Endothelial cell of umbilical vein (primary cell): ENCODE measurements around the gene BPHL. TPM values are rescaled to one million over a fixed set of nuclear protein-coding genes. Genes with fewer than 3 reads are reported as not detected.

Experiments
- BruUV-seq: library from RNA; stranded (reverse); fragments of 400-500 nt; replicated peaks from 2 replicates; lab custom pipeline; 2021; lab: Mats Ljungman, UMichigan
- CTCF ChIA-PET: fragments of 300-600, 350-600 bp; sonication (Branson Sonifier 250); formaldehyde crosslinking; loops from one replicate; lab custom pipeline; 2021; ENCODE audit warnings: antibody characterized with exemption, inconsistent platforms; lab: Charles Lee
- POLR2A ChIA-PET: fragments of 300-600, 350-600 bp; sonication (Branson Sonifier 250); formaldehyde crosslinking; loops from one replicate; lab custom pipeline; 2021; ENCODE audit warnings: antibody characterized with exemption, inconsistent platforms; lab: Charles Lee
- DNase-seq: peaks from one replicate; pipeline ENCODE4 v3.0.0-alpha.2; 2011; ENCODE audit warnings: low read depth, low spot score
- FAIRE-seq: peaks from 2 replicates; lab custom pipeline; 2011; peaks lifted over from hg19 to GRCh38; lab: Jason Lieb, UNC
- H2AFZ ChIP-seq: 2 replicates; pipeline ENCODE4 v1.6.0; 2012; ENCODE audit warnings: low read depth, low read length, control low read depth, inconsistent platforms
- H3K27ac ChIP-seq: 2 replicates; pipeline ENCODE4 v1.5.1; 2011; ENCODE audit warnings: low read depth, mild to moderate bottlenecking, control low read depth, low read length, moderate library complexity; ENCODE audit not compliant: insufficient read depth
- H3K27me3 ChIP-seq, 2 experiments: 2 replicates each; pipeline versions ENCODE4 v1.6.0 to v1.6.1; 2011; ENCODE audit warnings: low read length in 2 of 2, mixed read lengths in 1 of 2; ENCODE audit not compliant: control insufficient read depth in 2 of 2, insufficient read depth in 2 of 2
- H3K36me3 ChIP-seq, 2 experiments: 2 replicates in 1 of 2; 3 replicates in 1 of 2; pipeline ENCODE4 v1.5.1; 2011; ENCODE audit warnings: low read length in 2 of 2, mild to moderate bottlenecking in 1 of 2, moderate library complexity in 1 of 2; ENCODE audit not compliant: control insufficient read depth in 2 of 2, insufficient read depth in 2 of 2; ENCODE audit errors: extremely low read depth in 1 of 2
- H3K4me1 ChIP-seq: 3 replicates; pipeline ENCODE4 v1.5.1; 2011; ENCODE audit warnings: mild to moderate bottlenecking, low read length; ENCODE audit not compliant: control insufficient read depth, insufficient read depth; ENCODE audit errors: extremely low read depth
- H3K4me2 ChIP-seq: 2 replicates; pipeline ENCODE4 v1.6.1; 2011; ENCODE audit warnings: low read length, control low read depth, mixed read lengths; ENCODE audit not compliant: insufficient read depth
- H3K4me3 ChIP-seq, 3 experiments: fragments of 200-600 bp in 1 of 3; sonication (generic), shearing (Covaris generic) in 1 of 3; replicated peaks in 1 of 3; 2 replicates each; pipeline ENCODE4 v1.5.1; 2011 to 2016; ENCODE audit warnings: control low read depth in 3 of 3, low read length in 3 of 3, mild to moderate bottlenecking in 2 of 3, inconsistent platforms in 1 of 3, low read depth in 1 of 3, moderate library complexity in 1 of 3; ENCODE audit not compliant: insufficient read depth in 1 of 3
- H3K79me2 ChIP-seq: 2 replicates; pipeline ENCODE4 v1.6.0; 2012; ENCODE audit warnings: low read length, inconsistent platforms; ENCODE audit not compliant: control insufficient read depth, insufficient read depth
- H3K9ac ChIP-seq: replicated peaks from 2 replicates; pipeline ENCODE3; 2011; ENCODE audit warnings: low read length, control low read depth; ENCODE audit not compliant: insufficient read depth; ENCODE audit errors: extremely low read depth
- H3K9me1 ChIP-seq: replicated peaks from 3 replicates; pipeline ENCODE4 v1.6.0; 2011; ENCODE audit warnings: mild to moderate bottlenecking, low read length; ENCODE audit not compliant: control insufficient read depth, insufficient read depth; ENCODE audit errors: extremely low read depth
- H3K9me3 ChIP-seq: replicated peaks from 2 replicates; pipeline ENCODE4 v1.5.1; 2012; ENCODE audit warnings: low read length, inconsistent platforms; ENCODE audit not compliant: control insufficient read depth, insufficient read depth
- H4K20me1 ChIP-seq: replicated peaks from 2 replicates; pipeline ENCODE3; 2011; ENCODE audit warnings: mild to moderate bottlenecking, low read length; ENCODE audit not compliant: control insufficient read depth, insufficient read depth; ENCODE audit errors: extremely low read depth
- CTCF ChIP-seq, 2 donors: IDR thresholded peaks; 1 replicate in 1 of 2; 2 replicates in 1 of 2; pipeline ENCODE4 v1.5.1; 2011; ENCODE audit warnings: low read length in 2 of 2, mild to moderate bottlenecking in 2 of 2, moderate library complexity in 2 of 2, control low read depth in 1 of 2, inconsistent platforms in 1 of 2, low read depth in 1 of 2; ENCODE audit not compliant: insufficient read depth in 1 of 2; ENCODE audit errors: extremely low read depth in 1 of 2
- EZH2 ChIP-seq: IDR thresholded peaks from 2 replicates; pipeline ENCODE4 v1.6.1; 2012; ENCODE audit warnings: borderline replicate concordance, low read depth, mild to moderate bottlenecking, moderate library complexity, low read length, inconsistent platforms; ENCODE audit not compliant: severe bottlenecking
- FOS ChIP-seq: IDR thresholded peaks from 2 replicates; pipeline ENCODE4 v1.6.1; 2011; ENCODE audit warnings: mild to moderate bottlenecking, low read length, moderate library complexity, borderline replicate concordance; ENCODE audit not compliant: insufficient read depth
- GATA2 ChIP-seq: IDR thresholded peaks from 2 replicates; pipeline ENCODE4 v1.7.0; 2011; ENCODE audit warnings: low read depth, mild to moderate bottlenecking, moderate library complexity, mixed read lengths, low read length; ENCODE audit not compliant: insufficient read length, insufficient read depth
- JUN ChIP-seq: IDR thresholded peaks from 2 replicates; pipeline ENCODE4 v1.6.1; 2011; ENCODE audit warnings: borderline replicate concordance, low read depth; ENCODE audit not compliant: insufficient read length, insufficient read depth
- MAX ChIP-seq: IDR thresholded peaks from 2 replicates; pipeline ENCODE4 v1.6.1; 2011; ENCODE audit not compliant: insufficient read depth, insufficient read length
- MYC ChIP-seq: IDR thresholded peaks from one replicate; pipeline ENCODE4 v1.6.1; 2011; ENCODE audit warnings: mild to moderate bottlenecking, low read depth, low read length
- POLR2A ChIP-seq: IDR thresholded peaks from 2 replicates; pipeline ENCODE4 v1.6.1; 2012; ENCODE audit warnings: low read depth, mild to moderate bottlenecking, control low read depth, low read length
- POLR2AphosphoS5 ChIP-seq: IDR thresholded peaks from 2 replicates; pipeline ENCODE4 v1.6.1; 2012; ENCODE audit warnings: low read depth, mild to moderate bottlenecking, control low read depth, low read length, moderate library complexity; ENCODE audit not compliant: insufficient read depth
- dilution Hi-C: fragments of 300-500 bp; cut with MboI; formaldehyde crosslinking; loops from one replicate; pipeline ENCODE4 v1.15.0; 2019; ENCODE audit warnings: low sequenced_read_pairs; ENCODE audit not compliant: extremely low pct_ligation_motif_present
- intact Hi-C: fragments of 100-400 bp; cut with micrococcal nuclease; formaldehyde crosslinking; loops from one replicate; pipeline ENCODE4 v1.10.0; 2022
- polyA plus RNA-seq, 4 experiments: library from polyadenylated mRNA; depleted of rRNA in 3 of 4; stranded (reverse) in 3 of 4; unstranded in 1 of 4; fragments of >200 nt; gene quantifications; 2 replicates each; pipeline versions ENCODE4 v1.2.1 to v1.2.3, GENCODE V29; 2011 to 2012; ENCODE audit warnings: missing spikeins in 1 of 4
- total RNA-seq: library from RNA; stranded (reverse); gene quantifications from 2 replicates; pipeline ENCODE4 v1.2.3, GENCODE V29; 2021

The BPHL gene
- total and polyA plus RNA-seq, 2 donors (not counting 3 experiments of a cell fraction or from before 2014, with no cell fraction given): 12.3 to 14.8 TPM

- intact Hi-C loops (no loop called here), dilution Hi-C loops (no loop called here)
- Histone ChIP-seq H3K36me3 (peaks cover 0 to 14% of the 10 kb centered on the region in 2 experiments), H3K4me2 (no peak overlapping the region), H3K27me3 (no peaks in the 10 kb centered on the region), H2AFZ (no peak overlapping the region), H3K9me3 (no peaks in the 10 kb centered on the region), H4K20me1 (no peaks in the 10 kb centered on the region), H3K79me2 (peaks cover 61% of the 10 kb centered on the region), H3K9me1 (no peaks in the 10 kb centered on the region), H3K4me1 (peaks cover 18% of the 10 kb centered on the region), H3K9ac (no peak overlapping the region), H3K4me3 (no peak overlapping the region), H3K27ac (no peak overlapping the region)
- ChIA-PET POLR2A (no interaction called here), CTCF (interaction anchor here (1.0 kb wide), 1 partner anchor 11 kb away, joined by 3 read pairs; no protein-coding TSS in a partner anchor)
- no peak for TF ChIP-seq POLR2A
- TF ChIP-seq JUN: no peak
- no peak for TF ChIP-seq MAX
- no peak for TF ChIP-seq EZH2
- no peak for TF ChIP-seq MYC
- TF ChIP-seq GATA2: no peak
- no peak for TF ChIP-seq CTCF (IDR thresholded peaks at IDR 0.05; ENCODE audit: extremely low read depth in 1 of 2, insufficient read depth in 1 of 2, low read depth in 1 of 2, low read length in 2 of 2)
- TF ChIP-seq POLR2AphosphoS5: no peak
- no peak for TF ChIP-seq FOS
- no peak for DNase-seq
- BruUV-seq: no TSS peak
- no peak for FAIRE-seq
These were observed 45.1 kb upstream of the BPHL start for GRCh38 chr6:3073382-3073781.
